Hematopoietic multipotent progenitor cell treated with erythropoietin and hydrocortisone succinate and interleukin-3 and kit ligand, for 15 days (in vitro differentiated cells): ENCODE results near the gene SPIC.

Experiments used
- DNase-seq: peaks from one replicate; pipeline ENCODE4 v3.0.0-alpha.2; 2015; ENCODE audit warnings: low spot score

The SPIC gene

GRCh38 chr12:101536069-101536674 lies 61.0 kb downstream of the SPIC start:
- DNase-seq: no peak
